Fibroblast of lung (primary cell): Measurements from ENCODE around the gene PCDH15. TPM values are rescaled to one million over a fixed set of nuclear protein-coding genes. Genes with fewer than 3 reads are reported as not detected.

ENCODE experiments used
- DNase-seq, 2 donors: peaks; one replicate each; pipeline versions ENCODE4 v3.0.0 to v3.0.0-alpha.2; 2010; ENCODE audit warnings: low read depth in 2 of 2
- H2AFZ ChIP-seq: 2 replicates; pipeline ENCODE4 v1.5.1; 2012; ENCODE audit warnings: low read length, control low read depth, inconsistent platforms
- H3K27ac ChIP-seq: 2 replicates; pipeline ENCODE4 v1.5.1; 2011; ENCODE audit warnings: low read length, control low read depth; ENCODE audit not compliant: insufficient read depth
- H3K27me3 ChIP-seq: 2 replicates; pipeline ENCODE4 v1.5.1; 2011; ENCODE audit warnings: mild to moderate bottlenecking, low read length; ENCODE audit not compliant: control insufficient read depth, insufficient read depth
- H3K36me3 ChIP-seq: 2 replicates; pipeline ENCODE4 v1.5.1; 2011; ENCODE audit warnings: low read length; ENCODE audit not compliant: control insufficient read depth, insufficient read depth
- H3K4me1 ChIP-seq: 2 replicates; pipeline ENCODE4 v1.5.1; 2011; ENCODE audit warnings: low read length; ENCODE audit not compliant: control insufficient read depth, insufficient read depth; ENCODE audit errors: extremely low read depth
- H3K4me2 ChIP-seq: 2 replicates; pipeline ENCODE4 v1.5.1; 2011; ENCODE audit warnings: low read length, control low read depth; ENCODE audit not compliant: insufficient read depth; ENCODE audit errors: extremely low read depth
- H3K4me3 ChIP-seq, 4 experiments: fragments of 200-600 bp in 1 of 4; sonication (generic) in 1 of 4; replicated peaks in 1 of 4; 2 replicates each; pipeline ENCODE4 v1.5.1; 2011 to 2016; ENCODE audit warnings: low read length in 4 of 4, low read depth in 3 of 4, mild to moderate bottlenecking in 3 of 4, control low read depth in 2 of 4, inconsistent platforms in 1 of 4, mixed read lengths in 1 of 4; ENCODE audit not compliant: insufficient read depth in 1 of 4; ENCODE audit errors: control extremely low read depth in 1 of 4
- H3K79me2 ChIP-seq: 2 replicates; pipeline ENCODE4 v1.5.1; 2012; ENCODE audit warnings: mild to moderate bottlenecking, low read length, inconsistent platforms; ENCODE audit not compliant: control insufficient read depth, insufficient read depth
- H3K9ac ChIP-seq: 2 replicates; pipeline ENCODE4 v1.5.1; 2011; ENCODE audit warnings: mild to moderate bottlenecking, low read length, control low read depth; ENCODE audit not compliant: insufficient read depth
- H3K9me3 ChIP-seq: 2 replicates; pipeline ENCODE4 v1.5.1; 2012; ENCODE audit warnings: low read depth, low read length; ENCODE audit not compliant: control insufficient read depth, insufficient read depth
- H4K20me1 ChIP-seq: 2 replicates; pipeline ENCODE4 v1.5.1; 2011; ENCODE audit warnings: low read length; ENCODE audit not compliant: control insufficient read depth, insufficient read depth; ENCODE audit errors: extremely low read depth
- EZH2 ChIP-seq: IDR thresholded peaks from 2 replicates; pipeline ENCODE4 v1.5.1; 2012; ENCODE audit warnings: low read length, control low read depth, mild to moderate bottlenecking; ENCODE audit errors: missing control alignments
- polyA plus RNA-seq, 2 donors: library from polyadenylated mRNA; depleted of rRNA in 1 of 2; stranded (reverse) in 1 of 2; unstranded in 1 of 2; fragments of >200 nt; gene quantifications; 2 replicates each; pipeline ENCODE4 v1.2.1, GENCODE V29; 2011 to 2012; ENCODE audit warnings: missing spikeins in 1 of 2
- total RNA-seq: library from RNA; depleted of rRNA; stranded (reverse); fragments of >200 nt; gene quantifications from 2 replicates; pipeline ENCODE4 v1.2.1, GENCODE V29; 2014
- TF ChIP-seq, protein P1 (sequence below), 2 donors: IDR thresholded peaks in 1 of 2; conservative IDR thresholded peaks in 1 of 2; 1 replicate in 1 of 2; 2 replicates in 1 of 2; pipeline ENCODE4 v1.5.1; 2011 to 2012; ENCODE audit warnings: low read length in 2 of 2, control low read depth in 1 of 2, inconsistent platforms in 1 of 2, low read depth in 1 of 2, mild to moderate bottlenecking in 1 of 2

PCDH15 gene
- total and polyA plus RNA-seq, 2 donors (not counting 1 experiment from before 2014, with no cell fraction given): under 0.01 TPM; not detected in 1

- Histone ChIP-seq H2AFZ (no peak overlapping the region), H3K36me3 (no peaks in the 10 kb centered on the region), H3K27ac (no peak overlapping the region), H3K27me3 (no peaks in the 10 kb centered on the region), H3K4me2 (no peak overlapping the region), H3K4me1 (no peaks in the 10 kb centered on the region), H3K4me3 (no peak overlapping the region), H4K20me1 (no peaks in the 10 kb centered on the region), H3K9me3 (no peaks in the 10 kb centered on the region), H3K9ac (no peak overlapping the region), H3K79me2 (no peaks in the 10 kb centered on the region)
- TF ChIP-seq EZH2: no peak
- TF ChIP-seq, protein P1, sequence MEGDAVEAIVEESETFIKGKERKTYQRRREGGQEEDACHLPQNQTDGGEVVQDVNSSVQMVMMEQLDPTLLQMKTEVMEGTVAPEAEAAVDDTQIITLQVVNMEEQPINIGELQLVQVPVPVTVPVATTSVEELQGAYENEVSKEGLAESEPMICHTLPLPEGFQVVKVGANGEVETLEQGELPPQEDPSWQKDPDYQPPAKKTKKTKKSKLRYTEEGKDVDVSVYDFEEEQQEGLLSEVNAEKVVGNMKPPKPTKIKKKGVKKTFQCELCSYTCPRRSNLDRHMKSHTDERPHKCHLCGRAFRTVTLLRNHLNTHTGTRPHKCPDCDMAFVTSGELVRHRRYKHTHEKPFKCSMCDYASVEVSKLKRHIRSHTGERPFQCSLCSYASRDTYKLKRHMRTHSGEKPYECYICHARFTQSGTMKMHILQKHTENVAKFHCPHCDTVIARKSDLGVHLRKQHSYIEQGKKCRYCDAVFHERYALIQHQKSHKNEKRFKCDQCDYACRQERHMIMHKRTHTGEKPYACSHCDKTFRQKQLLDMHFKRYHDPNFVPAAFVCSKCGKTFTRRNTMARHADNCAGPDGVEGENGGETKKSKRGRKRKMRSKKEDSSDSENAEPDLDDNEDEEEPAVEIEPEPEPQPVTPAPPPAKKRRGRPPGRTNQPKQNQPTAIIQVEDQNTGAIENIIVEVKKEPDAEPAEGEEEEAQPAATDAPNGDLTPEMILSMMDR (conservative IDR thresholded peaks at IDR 0.05 in 1 of 2, IDR thresholded peaks at IDR 0.05 in 1 of 2; ENCODE audit: low read depth in 1 of 2, low read length in 2 of 2): no peak
- DNase-seq: no peak
These were observed 331.3 kb downstream of the PCDH15 start for GRCh38 chr10:54469587-54470323.

- no peak overlapping the region for H2AFZ ChIP-seq
- no peak overlapping the region for H3K27ac ChIP-seq
- H3K4me2 ChIP-seq: no peak overlapping the region
- no peak for DNase-seq
- no peak for TF ChIP-seq EZH2
- TF ChIP-seq, protein P1 (conservative IDR thresholded peaks at IDR 0.05 in 1 of 2, IDR thresholded peaks at IDR 0.05 in 1 of 2; ENCODE audit: low read depth in 1 of 2, low read length in 2 of 2): no peak
- no peaks in the 10 kb centered on the region for H3K27me3 ChIP-seq
- H3K36me3 ChIP-seq: no peaks in the 10 kb centered on the region
- no peak overlapping the region for H3K4me3 ChIP-seq
- H3K79me2 ChIP-seq: no peaks in the 10 kb centered on the region
- H3K9me3 ChIP-seq: no peaks in the 10 kb centered on the region
- H3K4me1 ChIP-seq: no peaks in the 10 kb centered on the region
- H4K20me1 ChIP-seq: no peaks in the 10 kb centered on the region
- no peak overlapping the region for H3K9ac ChIP-seq
These were observed 346.8 kb downstream of the PCDH15 start for GRCh38 chr10:54454271-54454670.

DNA sequence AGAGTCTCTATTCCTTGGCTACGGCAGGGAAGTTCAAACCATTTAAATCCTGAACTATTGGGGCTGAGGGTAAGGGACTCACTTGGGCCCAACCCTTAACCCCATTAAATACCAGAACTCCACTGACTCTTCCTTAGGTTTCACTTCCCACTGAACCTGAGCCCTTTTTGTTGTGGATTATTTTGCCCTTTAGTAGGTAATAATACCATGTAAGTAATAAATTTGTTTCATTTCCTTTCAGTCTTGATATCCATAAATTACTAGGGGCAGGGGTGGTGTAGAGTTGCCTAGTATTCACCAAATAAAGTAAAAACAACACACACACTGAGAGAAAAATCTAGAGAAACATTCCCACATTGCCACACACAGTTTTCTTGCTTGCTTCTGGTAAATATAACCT, 352.0 kb downstream of the PCDH15 start:
- no peak overlapping the region for H3K4me3 ChIP-seq
- DNase-seq: no peak
- H4K20me1 ChIP-seq: no peaks in the 10 kb centered on the region
- no peak overlapping the region for H3K9ac ChIP-seq
- H3K9me3 ChIP-seq: no peaks in the 10 kb centered on the region
- no peaks in the 10 kb centered on the region for H3K79me2 ChIP-seq
- H3K27me3 ChIP-seq: no peaks in the 10 kb centered on the region
- H3K4me1 ChIP-seq: no peaks in the 10 kb centered on the region
- no peak overlapping the region for H3K4me2 ChIP-seq
- H2AFZ ChIP-seq: no peak overlapping the region
- TF ChIP-seq, protein P1 (conservative IDR thresholded peaks at IDR 0.05 in 1 of 2, IDR thresholded peaks at IDR 0.05 in 1 of 2; ENCODE audit: low read depth in 1 of 2, low read length in 2 of 2): no peak
- TF ChIP-seq EZH2: no peak
- H3K27ac ChIP-seq: no peak overlapping the region
- no peaks in the 10 kb centered on the region for H3K36me3 ChIP-seq
